ENCODE measurements around the gene TARS2. TPM values are rescaled to one million over a fixed set of nuclear protein-coding genes. Genes with fewer than 3 reads are reported as not detected.

Gene TARS2
- total RNA-seq, 4 donors from 2014 or later = 12.2 to 25.5 (median 18.6) TPM

DNA sequence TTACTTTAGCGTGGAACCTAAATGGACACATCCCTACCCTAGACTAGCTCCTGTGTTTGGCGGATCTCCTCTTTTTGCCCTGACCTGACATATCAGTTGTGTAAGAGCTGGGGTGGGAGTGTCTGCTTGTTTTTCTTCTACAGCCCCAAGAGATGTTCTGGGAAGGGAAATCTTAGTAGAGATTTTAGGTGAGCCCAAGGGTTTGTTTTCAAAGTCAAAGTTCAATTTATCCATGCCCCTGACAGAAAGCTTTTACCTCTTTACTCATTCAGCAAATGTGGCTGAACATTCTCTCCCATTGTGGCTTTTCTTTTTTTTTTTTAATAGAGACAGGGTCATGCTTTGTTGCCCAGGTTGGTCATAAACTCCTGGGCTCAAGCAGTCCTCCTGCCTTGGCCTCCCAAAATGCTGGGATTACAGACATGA is 7.3 kb upstream of the TARS2 start:
- DNase-seq (ENCODE audit: low spot score in 2 of 2) = no peak
- Histone ChIP-seq H3K36me3 (no peaks in the 10 kb centered on the region), H3K4me3 (no peak overlapping the region), H3K4me1 (peaks cover 0 to 46% (median 6%) of the 10 kb centered on the region in 4 donors), H3K9me3 (no peaks in the 10 kb centered on the region), H3K27ac (no peak overlapping the region), H3K27me3 (no peaks in the 10 kb centered on the region)
- TF ChIP-seq CTCF (IDR thresholded peaks at IDR 0.05) = no peak
- TF ChIP-seq EP300 (IDR thresholded peaks at IDR 0.05) = no peak
- no peak for TF ChIP-seq POLR2A (IDR thresholded peaks at IDR 0.05)
- WGBS, 2 donors = 42 to 56% methylated on average over 2 of the region's 2 CpGs

GRCh38 chr1:150484431-150484830 is 2.8 kb upstream of the TARS2 start:
- H3K4me3 ChIP-seq = no peak overlapping the region
- H3K36me3 ChIP-seq = peaks cover 0 to 8% (median 4%) of the 10 kb centered on the region in 3 donors
- 85 to 88% methylated on average over 5 of the region's 5 CpGs for WGBS, 2 donors
- H3K27ac ChIP-seq = no peak overlapping the region
- no peaks in the 10 kb centered on the region for H3K9me3 ChIP-seq
- TF ChIP-seq POLR2A (IDR thresholded peaks at IDR 0.05) (no peak), EP300 (IDR thresholded peaks at IDR 0.05) (no peak), CTCF (IDR thresholded peaks at IDR 0.05) (no peak)
- peaks cover 0 to 27% (median 3%) of the 10 kb centered on the region in 4 donors for H3K4me1 ChIP-seq
- H3K27me3 ChIP-seq = no peaks in the 10 kb centered on the region
- no peak for DNase-seq (ENCODE audit: low spot score in 2 of 2)

DNA sequence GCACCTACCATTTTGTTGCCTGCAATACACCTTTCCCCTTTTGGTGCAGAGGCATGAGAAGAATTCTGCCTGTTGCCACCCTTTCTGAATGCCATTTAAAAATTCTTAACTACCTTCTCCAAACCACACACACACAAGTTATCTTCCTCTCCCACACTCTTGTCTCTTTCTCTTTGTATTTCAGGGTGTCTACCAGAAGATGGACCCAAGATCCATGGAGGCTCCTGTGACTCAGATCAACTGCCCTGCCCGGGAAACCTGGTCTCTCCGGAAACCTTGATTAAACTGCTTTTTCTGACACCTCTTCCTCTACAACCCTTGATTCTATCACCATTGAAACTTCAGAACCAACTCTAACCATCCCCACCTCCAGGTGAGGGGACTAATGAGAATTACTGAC is 2.4 kb upstream of the TARS2 start:
- Histone ChIP-seq H3K4me3 (no peak overlapping the region), H3K27ac (no peak overlapping the region), H3K9me3 (no peaks in the 10 kb centered on the region), H3K27me3 (no peaks in the 10 kb centered on the region), H3K36me3 (peaks cover 0 to 12% (median 4%) of the 10 kb centered on the region in 3 donors), H3K4me1 (peaks cover 0 to 23% (median 3%) of the 10 kb centered on the region in 4 donors)
- DNase-seq (ENCODE audit: low spot score in 2 of 2) = no peak
- TF ChIP-seq POLR2A (IDR thresholded peaks at IDR 0.05) = no peak
- TF ChIP-seq CTCF (IDR thresholded peaks at IDR 0.05) = no peak
- no peak for TF ChIP-seq EP300 (IDR thresholded peaks at IDR 0.05)
- WGBS, 2 donors = 22 to 39% methylated on average over 2 of the region's 2 CpGs

- Histone ChIP-seq H3K27ac (peak overlapping the region in 3 of 4 donors; percentile 76 to 84 (median 78)), H3K27me3 (no peaks in the 10 kb centered on the region), H3K4me1 (peaks cover 0 to 18% (median 3%) of the 10 kb centered on the region in 4 donors), H3K4me3 (peak overlapping the region; percentile 56 to 75 (median 63)), H3K9me3 (no peaks in the 10 kb centered on the region), H3K36me3 (peaks cover 0 to 41% (median 18%) of the 10 kb centered on the region in 3 donors)
- TF ChIP-seq POLR2A (IDR thresholded peaks at IDR 0.05) = no peak
- TF ChIP-seq EP300 (IDR thresholded peaks at IDR 0.05) = no peak
- TF ChIP-seq CTCF (IDR thresholded peaks at IDR 0.05) = no peak
- WGBS, 2 donors = 4 to 5% methylated on average over 7 of the region's 7 CpGs
- no peak for DNase-seq (ENCODE audit: low spot score in 2 of 2)
These were observed 520 bp downstream of the TARS2 start for GRCh38 chr1:150487763-150488115.

DNA sequence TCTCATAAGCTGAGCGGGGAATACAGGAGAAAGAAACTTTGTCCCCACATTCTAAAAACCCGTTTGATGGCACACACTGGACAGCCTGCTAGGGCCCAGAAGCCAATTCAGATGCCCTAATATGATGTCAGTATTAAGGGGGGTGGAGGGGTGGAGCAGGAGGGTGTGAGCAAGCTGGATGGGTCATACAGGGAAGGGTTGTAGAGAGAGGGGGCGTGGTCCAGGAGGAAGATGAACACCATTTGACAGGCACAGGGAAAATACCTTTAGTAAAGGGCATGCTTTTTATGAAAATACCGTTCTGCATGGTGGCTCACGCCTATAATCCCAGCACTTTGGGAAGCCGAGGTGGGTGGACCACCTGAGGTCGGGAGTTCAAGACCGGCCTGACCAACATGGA is 6.0 kb downstream of the TARS2 start:
- peaks cover 0 to 95% (median 21%) of the 10 kb centered on the region in 3 donors for H3K36me3 ChIP-seq
- no peak overlapping the region for H3K4me3 ChIP-seq
- H3K27ac ChIP-seq = no peak overlapping the region
- no peaks in the 10 kb centered on the region for H3K27me3 ChIP-seq
- no peak for DNase-seq (ENCODE audit: low spot score in 2 of 2)
- WGBS, 2 donors = 95 to 98% methylated on average over 8 of the region's 8 CpGs
- H3K4me1 ChIP-seq = peaks cover 0 to 9% (median under 1%) of the 10 kb centered on the region in 4 donors
- TF ChIP-seq EP300 (IDR thresholded peaks at IDR 0.05) (no peak), CTCF (IDR thresholded peaks at IDR 0.05) (no peak), POLR2A (IDR thresholded peaks at IDR 0.05) (no peak)
- H3K9me3 ChIP-seq = no peaks in the 10 kb centered on the region

Measured in tibial nerve (tissue), 4 donors.